HK-2 (cell line): Measurements from ENCODE around the gene PCNT.
"Not testable (repeated sequence)": the region's sequence is repeated elsewhere in the genome, so short reads cannot be mapped to it uniquely, and the experiment has no call there.

Experiments used
- DNase-seq: peaks from one replicate; pipeline ENCODE4 v3.0.0-alpha.2; 2018; ENCODE audit not compliant: unreplicated experiment

The PCNT gene

GRCh38 chr21:46448108-46448507, 124.2 kb downstream of the PCNT start:
- DNase-seq = no peak

- DNase-seq = not testable (repeated sequence)
Measured at GRCh38 chr21:46448855-46449254, 124.9 kb downstream of the PCNT start.

- DNase-seq = no peak
Measured at GRCh38 chr21:46452710-46453109, 128.8 kb downstream of the PCNT start.

GRCh38 chr21:46454142-46454541, 130.2 kb downstream of the PCNT start:
- no peak for DNase-seq

GRCh38 chr21:46454634-46455390, 130.9 kb downstream of the PCNT start:
- DNase-seq = no peak

- DNase-seq = no peak
Measured at GRCh38 chr21:46455575-46456385, 131.8 kb downstream of the PCNT start.

GRCh38 chr21:46456750-46457149, 132.8 kb downstream of the PCNT start:
- DNase-seq = no peak

GRCh38 chr21:46457801-46458314, 133.9 kb downstream of the PCNT start:
- DNase-seq = peak; percentile 46

- peak; percentile 93 for DNase-seq
Measured at GRCh38 chr21:46458315-46459023, 134.5 kb downstream of the PCNT start, which contains the start of gene DIP2A. TSS of gene DIP2A (plus strand) at chr21:46458891. CDS start at chr21:46459132, 241 bp downstream.

GRCh38 chr21:46459024-46459355, 135.0 kb downstream of the PCNT start:
- DNase-seq = no peak

GRCh38 chr21:46459356-46460112, 135.6 kb downstream of the PCNT start:
- DNase-seq = no peak

GRCh38 chr21:46461909-46462308, 138.0 kb downstream of the PCNT start:
- no peak for DNase-seq

GRCh38 chr21:46465153-46465552, 141.2 kb downstream of the PCNT start:
- DNase-seq = not testable (repeated sequence)

GRCh38 chr21:46465651-46466050, 141.7 kb downstream of the PCNT start:
- DNase-seq = no peak

GRCh38 chr21:46468108-46468774, 144.3 kb downstream of the PCNT start:
- no peak for DNase-seq

GRCh38 chr21:46469275-46469674, 145.3 kb downstream of the PCNT start:
- no peak for DNase-seq

- DNase-seq = no peak
Measured at GRCh38 chr21:46471514-46471913, 147.6 kb downstream of the PCNT start.

GRCh38 chr21:46472246-46472645, 148.3 kb downstream of the PCNT start:
- DNase-seq = no peak

GRCh38 chr21:46474382-46474781, 150.4 kb downstream of the PCNT start:
- no peak for DNase-seq

- DNase-seq = no peak
Measured at GRCh38 chr21:46475296-46475695, 151.3 kb downstream of the PCNT start.

GRCh38 chr21:46477765-46478164, 153.8 kb downstream of the PCNT start:
- DNase-seq = no peak
